Stimulated activated naive B cell treated with anti-CD40 and anti-IgM and Interleukin-4, amounts not matched to agents 10 μg/mL and 1 μg/mL and 100 μg/mL, for 72 hours (primary cell): ENCODE measurements around the gene SLC39A11.

Source experiments
- ATAC-seq, 2 donors: fragments of 150-1000 bp; cut with Tn5 transposase; replicated peaks; 2 replicates each; pipeline ENCODE4 v1.10.0; 2021; ENCODE audit warnings: moderate library complexity in 1 of 2
- DNase-seq: peaks from one replicate; pipeline ENCODE4 v3.0.0; 2021
- H3K27ac Mint-ChIP-seq: one replicate; pipeline ENCODE4 v1.8.0; 2022; ENCODE audit warnings: mild to moderate bottlenecking, mixed read lengths
- H3K27me3 Mint-ChIP-seq, 2 donors: one replicate each; pipeline ENCODE4 v1.8.0; 2022; ENCODE audit warnings: mixed read lengths in 2 of 2
- H3K36me3 Mint-ChIP-seq, 2 donors: one replicate each; pipeline ENCODE4 v1.8.0; 2022; ENCODE audit warnings: mixed read lengths in 2 of 2, mild to moderate bottlenecking in 1 of 2
- H3K4me1 Mint-ChIP-seq, 2 donors: one replicate each; pipeline ENCODE4 v1.8.0; 2022; ENCODE audit warnings: mixed read lengths in 2 of 2, mild to moderate bottlenecking in 1 of 2
- H3K4me3 Mint-ChIP-seq, 2 donors: one replicate each; pipeline ENCODE4 v1.8.0; 2022; ENCODE audit warnings: mild to moderate bottlenecking in 2 of 2, mixed read lengths in 2 of 2, moderate library complexity in 1 of 2
- H3K9me3 Mint-ChIP-seq, 2 donors: one replicate each; pipeline ENCODE4 v1.8.0; 2022; ENCODE audit warnings: mixed read lengths in 2 of 2, mild to moderate bottlenecking in 1 of 2

The SLC39A11 gene

GRCh38 chr17:73123606-73124320 lies 31.3 kb upstream of the SLC39A11 start:
- H3K27ac Mint-ChIP-seq: no peak overlapping the region
- peaks cover 2 to 5% of the 10 kb centered on the region in 2 donors for H3K27me3 Mint-ChIP-seq
- no peak overlapping the region for H3K4me3 Mint-ChIP-seq
- ATAC-seq (no peak), DNase-seq (no peak)
- H3K36me3 Mint-ChIP-seq: peaks cover 0 to 3% of the 10 kb centered on the region in 2 donors
- peaks cover 0 to 4% of the 10 kb centered on the region in 2 donors for H3K4me1 Mint-ChIP-seq
- no peaks in the 10 kb centered on the region for H3K9me3 Mint-ChIP-seq

GRCh38 chr17:73122953-73123605 lies 30.6 kb upstream of the SLC39A11 start:
- Mint-ChIP-seq H3K9me3 (no peaks in the 10 kb centered on the region), H3K27ac (no peak overlapping the region), H3K4me3 (no peak overlapping the region), H3K4me1 (peaks cover 0 to 2% of the 10 kb centered on the region in 2 donors), H3K27me3 (peaks cover 0 to 3% of the 10 kb centered on the region in 2 donors), H3K36me3 (no peaks in the 10 kb centered on the region)
- ATAC-seq (no peak), DNase-seq (no peak)

GRCh38 chr17:73121506-73121905 lies 29.0 kb upstream of the SLC39A11 start:
- no peak overlapping the region for H3K4me3 Mint-ChIP-seq
- no peak for ATAC-seq
- peaks cover 0 to 2% of the 10 kb centered on the region in 2 donors for H3K4me1 Mint-ChIP-seq
- DNase-seq: no peak
- H3K27ac Mint-ChIP-seq: no peak overlapping the region
- H3K36me3 Mint-ChIP-seq: no peaks in the 10 kb centered on the region
- H3K9me3 Mint-ChIP-seq: no peaks in the 10 kb centered on the region
- peaks cover 0 to 3% of the 10 kb centered on the region in 2 donors for H3K27me3 Mint-ChIP-seq

- Mint-ChIP-seq H3K27ac (no peak overlapping the region), H3K36me3 (peaks cover 3 to 4% of the 10 kb centered on the region in 2 donors), H3K27me3 (peaks cover 8 to 11% of the 10 kb centered on the region in 2 donors), H3K9me3 (peaks cover 3 to 4% of the 10 kb centered on the region in 2 donors), H3K4me1 (no peaks in the 10 kb centered on the region), H3K4me3 (no peak overlapping the region)
- DNase-seq: no peak
- ATAC-seq: no peak
Measured at GRCh38 chr17:73119631-73120030, 27.1 kb upstream of the SLC39A11 start.

- no peak for ATAC-seq
- peaks cover 3 to 4% of the 10 kb centered on the region in 2 donors for H3K9me3 Mint-ChIP-seq
- peaks cover 8 to 11% of the 10 kb centered on the region in 2 donors for H3K27me3 Mint-ChIP-seq
- no peaks in the 10 kb centered on the region for H3K4me1 Mint-ChIP-seq
- H3K36me3 Mint-ChIP-seq: peaks cover 3 to 7% of the 10 kb centered on the region in 2 donors
- H3K27ac Mint-ChIP-seq: no peak overlapping the region
- H3K4me3 Mint-ChIP-seq: no peak overlapping the region
- no peak for DNase-seq
Measured at GRCh38 chr17:73118951-73119391, 26.5 kb upstream of the SLC39A11 start.

GRCh38 chr17:73118139-73118538 lies 25.7 kb upstream of the SLC39A11 start:
- Mint-ChIP-seq H3K4me1 (no peaks in the 10 kb centered on the region), H3K9me3 (peaks cover 3 to 4% of the 10 kb centered on the region in 2 donors), H3K36me3 (peaks cover 3 to 8% of the 10 kb centered on the region in 2 donors), H3K4me3 (no peak overlapping the region), H3K27me3 (peaks cover 8 to 11% of the 10 kb centered on the region in 2 donors), H3K27ac (no peak overlapping the region)
- DNase-seq (no peak), ATAC-seq (no peak)

- Mint-ChIP-seq H3K27me3 (peaks cover 11% of the 10 kb centered on the region in 2 donors), H3K4me1 (no peaks in the 10 kb centered on the region), H3K4me3 (no peak overlapping the region), H3K27ac (no peak overlapping the region), H3K9me3 (peaks cover 3 to 4% of the 10 kb centered on the region in 2 donors), H3K36me3 (peaks cover 3 to 8% of the 10 kb centered on the region in 2 donors)
- ATAC-seq: no peak
- DNase-seq: no peak
Measured at GRCh38 chr17:73112246-73112645, 19.8 kb upstream of the SLC39A11 start.

GRCh38 chr17:73111386-73111785 lies 18.9 kb upstream of the SLC39A11 start:
- DNase-seq: no peak
- Mint-ChIP-seq H3K27ac (peak overlapping the region; percentile 51), H3K27me3 (peaks cover 11 to 12% of the 10 kb centered on the region in 2 donors), H3K36me3 (peaks cover 3 to 8% of the 10 kb centered on the region in 2 donors), H3K4me3 (no peak overlapping the region), H3K4me1 (no peaks in the 10 kb centered on the region), H3K9me3 (peaks cover 3 to 4% of the 10 kb centered on the region in 2 donors)
- no peak for ATAC-seq

GRCh38 chr17:73107191-73107590 lies 14.7 kb upstream of the SLC39A11 start:
- Mint-ChIP-seq H3K9me3 (peaks cover 0 to 1% of the 10 kb centered on the region in 2 donors), H3K36me3 (no peaks in the 10 kb centered on the region), H3K27me3 (peaks cover 4 to 7% of the 10 kb centered on the region in 2 donors), H3K4me1 (peaks cover 2 to 5% of the 10 kb centered on the region in 2 donors), H3K4me3 (no peak overlapping the region), H3K27ac (no peak overlapping the region)
- ATAC-seq (no peak), DNase-seq (no peak)

- DNase-seq (no peak), ATAC-seq (peak; percentile 54 to 79)
- peaks cover 2 to 5% of the 10 kb centered on the region in 2 donors for H3K4me1 Mint-ChIP-seq
- H3K4me3 Mint-ChIP-seq: no peak overlapping the region
- H3K27ac Mint-ChIP-seq: peak overlapping the region; percentile 60
- H3K27me3 Mint-ChIP-seq: peaks cover 7 to 10% of the 10 kb centered on the region in 2 donors
- peaks cover 0 to 1% of the 10 kb centered on the region in 2 donors for H3K9me3 Mint-ChIP-seq
- no peaks in the 10 kb centered on the region for H3K36me3 Mint-ChIP-seq
Measured at GRCh38 chr17:73105431-73105830, 12.9 kb upstream of the SLC39A11 start.

GRCh38 chr17:73104450-73104849 lies 12.0 kb upstream of the SLC39A11 start:
- no peak for ATAC-seq
- no peaks in the 10 kb centered on the region for H3K36me3 Mint-ChIP-seq
- H3K9me3 Mint-ChIP-seq: peaks cover 0 to 1% of the 10 kb centered on the region in 2 donors
- H3K4me1 Mint-ChIP-seq: peaks cover 2 to 5% of the 10 kb centered on the region in 2 donors
- H3K4me3 Mint-ChIP-seq: no peak overlapping the region
- H3K27ac Mint-ChIP-seq: no peak overlapping the region
- DNase-seq: no peak
- H3K27me3 Mint-ChIP-seq: peaks cover 15% of the 10 kb centered on the region in 2 donors

- peaks cover 19 to 20% of the 10 kb centered on the region in 2 donors for H3K27me3 Mint-ChIP-seq
- DNase-seq (no peak), ATAC-seq (no peak)
Measured at GRCh38 chr17:73103641-73104335, 11.3 kb upstream of the SLC39A11 start.

GRCh38 chr17:73101031-73101430 lies 8.5 kb upstream of the SLC39A11 start:
- ATAC-seq: no peak
- H3K9me3 Mint-ChIP-seq: peaks cover 0 to 1% of the 10 kb centered on the region in 2 donors
- peaks cover 15 to 20% of the 10 kb centered on the region in 2 donors for H3K27me3 Mint-ChIP-seq
- H3K4me1 Mint-ChIP-seq: peaks cover 4 to 5% of the 10 kb centered on the region in 2 donors
- no peak for DNase-seq
- no peak overlapping the region for H3K27ac Mint-ChIP-seq
- H3K36me3 Mint-ChIP-seq: no peaks in the 10 kb centered on the region
- H3K4me3 Mint-ChIP-seq: no peak overlapping the region

More at GRCh38 chr17:73103641-73104335, 11.3 kb upstream of the SLC39A11 start:
- H3K27ac Mint-ChIP-seq: no peak overlapping the region
- peaks cover 2 to 5% of the 10 kb centered on the region in 2 donors for H3K4me1 Mint-ChIP-seq
- H3K4me3 Mint-ChIP-seq: no peak overlapping the region
- peaks cover 0 to 1% of the 10 kb centered on the region in 2 donors for H3K9me3 Mint-ChIP-seq
- H3K36me3 Mint-ChIP-seq: no peaks in the 10 kb centered on the region

- DNase-seq (no peak), ATAC-seq (no peak)
- H3K4me1 Mint-ChIP-seq: peaks cover 4 to 5% of the 10 kb centered on the region in 2 donors
- H3K27ac Mint-ChIP-seq: no peak overlapping the region
- peaks cover 15 to 25% of the 10 kb centered on the region in 2 donors for H3K27me3 Mint-ChIP-seq
- H3K9me3 Mint-ChIP-seq: peaks cover 0 to 1% of the 10 kb centered on the region in 2 donors
- H3K4me3 Mint-ChIP-seq: no peak overlapping the region
- H3K36me3 Mint-ChIP-seq: no peaks in the 10 kb centered on the region
Measured at GRCh38 chr17:73100363-73100762, 7.9 kb upstream of the SLC39A11 start.
